ENCODE results near the gene TMEM175.

The TMEM175 gene

GRCh38 chr4:900073-900472 lies 32.2 kb upstream of the TMEM175 start:
- DNase-seq, result no peak

- no peak for DNase-seq
Observed at GRCh38 chr4:900721-901120, 31.5 kb upstream of the TMEM175 start.

- DNase-seq, result no peak
Observed at GRCh38 chr4:901192-901910, 30.9 kb upstream of the TMEM175 start.

- DNase-seq, result no peak
Observed at GRCh38 chr4:903066-904046, 28.9 kb upstream of the TMEM175 start.

- DNase-seq, result no peak
Observed at GRCh38 chr4:905485-906338, 26.5 kb upstream of the TMEM175 start.

DNA sequence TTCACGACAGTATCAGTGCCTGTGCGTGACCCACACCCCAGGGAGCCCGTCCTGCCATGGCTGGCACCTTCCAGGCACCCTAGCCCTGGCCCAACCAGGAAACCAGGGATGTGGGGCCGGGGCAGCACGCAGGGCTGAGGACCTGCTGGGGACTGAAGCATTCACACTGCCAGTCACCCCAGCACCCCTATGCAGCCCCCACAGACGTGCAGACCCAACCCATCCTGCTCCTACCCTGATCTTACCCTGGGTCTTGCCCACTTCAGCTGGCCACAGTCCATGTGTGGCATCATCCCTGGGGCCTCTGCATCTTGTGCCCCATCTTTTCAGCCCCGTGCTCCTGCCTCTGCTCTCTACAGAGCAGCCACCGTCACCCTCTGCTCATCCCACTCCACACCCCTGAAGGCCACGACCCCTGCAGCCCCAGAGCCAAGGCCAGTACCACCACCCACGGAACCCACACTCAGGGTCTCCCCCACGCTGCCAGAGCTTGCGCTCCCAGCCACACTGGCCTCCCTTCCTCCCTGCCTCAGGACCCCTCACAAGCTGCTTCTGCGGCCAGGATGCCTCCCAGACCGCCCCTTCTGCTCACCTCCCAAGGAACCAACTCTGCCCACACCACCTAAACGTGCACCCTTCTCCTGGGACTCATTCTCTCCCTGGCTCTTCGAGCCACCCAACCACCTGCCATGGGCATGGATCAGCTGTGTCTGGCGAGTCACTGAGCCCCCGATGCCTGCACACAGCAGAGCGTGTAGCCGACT lies 25.7 kb upstream of the TMEM175 start:
- DNase-seq, result no peak

GRCh38 chr4:907103-907400 lies 25.2 kb upstream of the TMEM175 start:
- no peak for DNase-seq

DNA sequence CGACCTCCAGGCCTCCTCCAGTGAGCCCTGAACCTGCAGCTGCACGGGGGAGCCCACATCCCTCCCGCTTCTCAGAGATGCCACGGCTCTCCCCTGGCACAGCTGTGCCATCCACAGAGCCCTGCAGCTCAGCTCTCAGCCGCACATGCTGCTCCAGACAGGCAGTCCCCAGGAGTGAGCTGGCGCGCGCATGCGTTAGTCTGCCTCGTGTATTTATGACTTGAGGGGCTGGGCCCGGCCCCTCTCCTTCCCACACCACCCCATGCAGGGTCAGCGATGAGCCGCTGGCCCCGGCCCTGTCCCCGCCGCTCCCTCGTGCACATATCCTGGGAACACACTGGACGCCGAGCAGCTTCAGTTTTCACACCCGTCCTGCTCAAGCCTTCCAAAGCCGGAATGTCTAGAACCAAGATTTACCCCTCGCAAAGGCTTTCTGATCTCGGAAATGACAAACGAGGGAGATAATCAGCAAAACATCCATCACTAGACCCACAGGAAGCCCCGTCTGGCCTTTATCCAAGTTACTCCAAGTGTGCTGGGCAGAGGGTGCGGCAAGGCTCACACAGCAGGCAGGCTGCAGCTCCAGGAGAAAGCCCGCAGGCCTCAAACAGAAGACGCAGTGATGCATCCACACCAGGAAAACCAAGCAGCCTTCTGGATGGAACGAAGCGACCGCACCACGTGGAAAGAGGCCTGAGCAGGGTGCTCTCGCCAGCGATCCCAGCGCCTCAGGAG lies 24.4 kb upstream of the TMEM175 start:
- DNase-seq, result no peak

DNA sequence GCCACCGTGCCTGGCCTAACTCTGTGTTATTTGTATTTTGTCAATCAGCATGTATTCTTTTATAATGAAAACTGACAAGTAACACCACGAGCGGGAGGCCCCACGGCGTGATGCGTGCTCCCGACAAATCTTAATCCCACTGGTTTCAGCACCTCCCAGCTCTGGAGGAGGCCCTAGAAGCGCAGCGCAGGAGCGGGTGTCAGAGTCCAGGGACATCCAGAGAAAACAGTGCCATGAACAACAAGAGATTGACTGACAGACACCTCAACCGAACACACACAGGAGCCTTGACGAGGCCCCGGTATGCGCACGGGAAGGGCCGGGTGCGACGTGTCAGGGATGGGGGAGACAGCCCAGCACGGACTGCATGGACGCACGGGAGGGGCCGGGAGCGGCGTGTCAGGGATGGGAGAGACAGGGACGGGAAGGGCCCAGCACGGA lies 23.1 kb upstream of the TMEM175 start:
- DNase-seq, result no peak

DNA sequence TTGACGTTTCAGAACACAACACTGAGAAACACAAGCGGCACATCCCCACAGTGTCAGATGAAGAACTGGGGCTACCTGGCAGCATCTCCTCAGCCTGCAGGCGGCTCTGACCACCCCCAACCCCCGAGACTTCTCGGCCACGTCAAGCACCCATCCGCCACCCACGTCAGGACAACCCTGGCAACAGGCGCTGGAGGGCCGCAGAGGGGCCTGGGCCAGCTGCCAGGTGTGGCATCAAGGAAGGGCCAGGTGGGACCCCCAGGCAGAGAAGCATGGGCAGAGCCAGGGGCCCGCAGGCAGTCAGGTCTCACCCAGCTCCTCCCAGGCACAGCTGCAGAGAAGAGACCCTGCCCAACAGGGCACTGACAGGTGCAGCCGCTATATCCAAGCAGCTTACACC lies 22.4 kb upstream of the TMEM175 start:
- no peak for DNase-seq

DNA sequence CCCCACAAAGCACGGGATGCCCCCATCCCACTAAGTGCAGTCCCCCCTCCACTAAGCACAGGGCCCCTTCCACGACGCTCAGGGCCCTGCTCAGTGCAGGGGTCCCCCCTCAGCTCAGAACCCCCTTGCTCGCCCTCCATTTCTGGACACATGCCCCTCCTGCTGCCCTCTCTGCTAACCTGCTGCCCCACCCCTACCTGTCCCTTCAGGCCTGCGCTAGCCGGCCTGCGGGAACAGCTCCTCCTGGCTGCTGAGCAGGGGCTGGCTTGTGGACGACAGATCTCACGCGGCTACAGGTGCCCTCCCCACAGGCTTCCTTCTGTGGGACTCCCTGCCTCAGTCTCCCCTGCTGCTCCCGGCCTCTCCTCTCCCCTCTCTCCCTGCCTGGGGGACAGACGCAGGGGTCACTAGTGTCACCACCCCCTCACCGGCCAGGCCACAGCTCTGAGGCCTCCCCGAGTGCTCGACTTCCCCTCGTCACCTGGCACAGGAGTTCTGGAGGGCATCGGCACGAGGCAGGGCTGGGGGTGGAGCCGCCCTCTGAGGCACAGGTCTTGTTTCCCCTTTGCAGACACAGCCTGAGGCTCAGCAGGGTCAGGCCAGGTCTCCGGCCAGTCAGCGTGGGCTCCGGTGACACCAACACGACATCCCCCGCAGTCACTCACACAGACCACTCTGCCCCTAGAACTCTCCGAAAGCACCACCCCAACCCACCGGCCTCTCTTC lies 21.7 kb upstream of the TMEM175 start:
- no peak for DNase-seq

GRCh38 chr4:911221-911751 lies 21.0 kb upstream of the TMEM175 start:
- DNase-seq, result no peak

DNA sequence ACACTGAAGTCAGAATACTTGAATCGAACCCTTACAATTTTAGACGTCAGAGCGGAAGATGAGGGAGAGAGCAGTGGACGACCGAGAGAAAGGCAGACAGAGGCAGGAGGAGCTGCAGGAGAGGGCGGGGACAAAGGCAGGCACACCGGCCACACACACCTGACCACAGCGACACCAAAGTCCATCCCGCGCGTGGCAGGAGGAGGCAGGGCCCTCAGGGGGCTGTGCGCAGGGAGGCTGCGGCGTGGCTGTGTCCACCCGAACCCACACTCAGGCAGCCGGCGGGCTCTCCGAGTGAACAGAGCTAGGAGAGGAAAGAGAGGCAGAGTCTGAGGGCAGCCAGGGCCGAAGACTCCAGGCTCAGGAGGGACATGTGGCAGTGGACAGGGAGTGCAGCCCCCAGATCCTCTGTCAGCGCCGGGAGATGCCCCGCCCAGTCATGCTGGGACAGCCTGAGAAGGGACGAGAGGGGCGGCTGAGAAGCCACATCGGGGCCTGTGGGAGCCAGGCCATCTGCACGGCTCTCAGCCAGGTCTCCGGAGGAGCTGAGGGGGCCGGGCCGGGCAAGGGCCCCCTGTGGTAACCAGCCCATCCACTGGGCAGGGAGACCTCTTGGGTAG lies 20.3 kb upstream of the TMEM175 start:
- DNase-seq, result no peak

DNA sequence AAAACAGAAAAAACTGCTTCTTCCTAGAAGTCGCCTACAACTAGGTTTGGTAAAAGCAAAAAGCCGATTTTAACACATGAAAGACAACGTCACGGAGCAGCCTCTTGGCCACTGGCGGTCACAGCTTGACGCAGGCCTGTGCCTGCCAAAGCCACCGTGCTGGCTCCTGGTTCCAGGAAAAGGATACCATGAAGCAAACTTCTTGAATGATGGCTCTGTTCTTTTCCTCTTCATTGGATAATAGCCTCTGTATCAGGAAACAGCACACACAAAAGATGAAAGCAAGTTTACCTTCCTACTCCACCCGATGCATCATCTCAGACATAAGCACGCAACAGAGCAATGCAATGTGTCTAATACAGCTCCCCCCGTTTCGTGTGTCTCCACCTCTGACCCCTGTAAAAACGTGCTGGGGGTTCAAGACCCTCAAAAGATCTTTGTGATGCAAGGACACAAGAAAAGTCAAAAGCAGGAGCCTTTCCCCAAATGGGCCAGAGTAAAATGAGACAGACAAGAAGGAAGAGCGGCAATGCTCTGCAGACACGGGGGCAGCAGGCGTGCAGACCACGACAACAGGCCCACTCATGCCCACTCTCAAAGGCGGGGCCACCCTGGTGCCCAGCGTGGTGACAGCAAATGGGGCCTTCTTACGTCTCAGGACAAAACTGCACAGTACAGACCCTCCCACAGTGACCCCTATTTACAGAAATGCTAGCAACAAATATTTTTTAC lies 19.5 kb upstream of the TMEM175 start:
- DNase-seq, result no peak

GRCh38 chr4:913280-913618 lies 19.0 kb upstream of the TMEM175 start:
- DNase-seq, result no peak

DNA sequence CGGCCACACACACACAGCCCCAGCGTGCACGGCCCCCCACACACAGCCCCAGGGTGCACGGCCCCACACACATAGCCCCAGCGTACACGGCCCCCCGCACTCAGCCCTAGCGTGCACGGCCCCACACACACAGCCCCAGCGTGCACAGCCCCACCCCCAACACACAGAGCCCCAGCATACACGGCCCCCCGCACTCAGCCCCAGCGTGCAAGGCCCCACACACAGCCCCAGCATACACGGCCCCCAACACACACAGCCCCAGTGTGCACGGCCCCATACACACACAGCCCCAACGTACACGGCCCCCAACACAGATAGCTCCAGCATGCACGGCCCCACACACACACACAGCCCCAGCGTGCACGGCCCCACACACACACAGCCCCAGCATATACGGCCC lies 17.7 kb upstream of the TMEM175 start:
- DNase-seq, result no peak

DNA sequence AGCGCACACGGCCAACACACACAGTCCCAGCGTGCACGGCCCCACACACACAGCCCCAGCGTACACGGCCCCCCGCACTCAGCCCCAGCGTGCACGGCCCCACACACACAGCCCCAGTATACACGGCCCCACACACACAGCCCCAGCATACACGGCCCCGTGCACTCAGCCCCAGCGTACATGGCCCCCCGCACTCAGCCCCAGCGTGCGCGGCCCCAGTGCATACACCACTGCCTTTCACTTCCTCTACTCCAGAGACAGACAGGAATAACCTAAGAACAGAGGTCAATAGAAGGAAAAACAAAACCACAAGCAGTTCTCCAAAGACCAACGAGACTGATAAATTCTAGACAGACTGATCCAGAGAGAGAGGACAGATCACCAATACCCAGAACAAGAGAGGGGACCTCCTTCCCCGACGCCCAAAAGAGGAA lies 17.2 kb upstream of the TMEM175 start:
- no peak for DNase-seq

- DNase-seq, result no peak
Observed at GRCh38 chr4:915595-915994, 16.7 kb upstream of the TMEM175 start.

DNA sequence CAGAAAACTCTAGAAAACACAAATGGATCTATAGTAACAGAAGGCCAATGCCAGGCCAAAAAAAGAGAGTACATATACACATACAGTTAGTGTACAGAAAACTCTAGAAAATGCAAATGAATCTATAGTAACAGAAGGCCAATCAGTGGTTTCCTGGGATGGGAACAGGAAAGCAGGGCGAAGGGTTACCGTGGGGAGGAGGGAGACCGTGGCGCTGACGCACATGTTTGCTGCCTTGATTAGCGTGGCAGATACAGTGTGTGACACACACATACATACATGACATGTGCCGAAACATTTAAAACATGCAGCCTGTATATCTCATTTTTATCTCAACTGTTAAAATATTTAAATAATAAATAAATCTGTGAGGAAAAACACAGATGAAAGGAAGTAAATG lies 14.8 kb upstream of the TMEM175 start:
- no peak for DNase-seq

- DNase-seq, result no peak
Observed at GRCh38 chr4:917992-918391, 14.3 kb upstream of the TMEM175 start.

All from NCI-H2227 treated with DMSO at 0.1 percent for 48 hours (cell line).